GM18870 (cell line): ENCODE results near the gene ANKS1A.
"Not testable (repeated sequence)": the region's sequence is repeated elsewhere in the genome, so short reads cannot be mapped to it uniquely, and the experiment has no call there.

Source experiments
- ATAC-seq: cut with Tn5 transposase; IDR thresholded peaks from one replicate; pipeline ENCODE4 v1.9.1; 2021; ENCODE audit warnings: moderate library complexity; ENCODE audit not compliant: unreplicated experiment

Gene ANKS1A

GRCh38 chr6:34885837-34886236, 3.2 kb upstream of the ANKS1A start:
- not testable (repeated sequence) for ATAC-seq

GRCh38 chr6:34887753-34888513, 1.1 kb upstream of the ANKS1A start, which contains the start of gene TAF11:
TAF11 (minus strand) TSS chr6:34888042; CDS start chr6:34887957, 85 bp downstream.
- peak; percentile 70 for ATAC-seq

GRCh38 chr6:34888514-34888856, 570 bp upstream of the ANKS1A start:
- ATAC-seq, result no peak

GRCh38 chr6:34890533-34890925, 1.5 kb downstream of the ANKS1A start:
- ATAC-seq, result no peak

- no peak for ATAC-seq
These were observed 2.2 kb downstream of the ANKS1A start for GRCh38 chr6:34891296-34891695.

GRCh38 chr6:34894693-34895092, 5.6 kb downstream of the ANKS1A start:
- no peak for ATAC-seq

- no peak for ATAC-seq
These were observed 8.1 kb downstream of the ANKS1A start for GRCh38 chr6:34897130-34897529.

GRCh38 chr6:34897716-34898115, 8.7 kb downstream of the ANKS1A start:
- ATAC-seq, result no peak

- ATAC-seq, result not testable (repeated sequence)
These were observed 10.7 kb downstream of the ANKS1A start for GRCh38 chr6:34899748-34900147.

GRCh38 chr6:34900321-34901031, 11.4 kb downstream of the ANKS1A start:
- no peak for ATAC-seq

GRCh38 chr6:34901930-34902329, 12.9 kb downstream of the ANKS1A start:
- no peak for ATAC-seq

- ATAC-seq, result no peak
These were observed 16.0 kb downstream of the ANKS1A start for GRCh38 chr6:34904990-34905613.

GRCh38 chr6:34906826-34907225, 17.8 kb downstream of the ANKS1A start:
- ATAC-seq, result no peak

- ATAC-seq, result no peak
These were observed 19.1 kb downstream of the ANKS1A start for GRCh38 chr6:34908194-34908593.

GRCh38 chr6:34909320-34909883, 20.3 kb downstream of the ANKS1A start:
- ATAC-seq, result no peak

- ATAC-seq, result no peak
These were observed 22.8 kb downstream of the ANKS1A start for GRCh38 chr6:34911822-34912221.

- ATAC-seq, result no peak
These were observed 23.8 kb downstream of the ANKS1A start for GRCh38 chr6:34912715-34913464.

GRCh38 chr6:34914358-34914757, 25.3 kb downstream of the ANKS1A start:
- ATAC-seq, result no peak

GRCh38 chr6:34916348-34916967, 27.4 kb downstream of the ANKS1A start:
- no peak for ATAC-seq

- no peak for ATAC-seq
These were observed 28.7 kb downstream of the ANKS1A start for GRCh38 chr6:34917626-34918285.
